Measurements from ENCODE around the gene CLCA4. TPM values are rescaled to one million over a fixed set of nuclear protein-coding genes. Genes with fewer than 3 reads are reported as not detected.

Gene CLCA4
- total and polyA plus RNA-seq, 4 donors: 0.03 TPM; not detected in 3

GRCh38 chr1:86616871-86617270 lies 70.0 kb downstream of the CLCA4 start:
- WGBS: 36% methylated on average over 1 of the region's 1 CpG
- Histone ChIP-seq H3K27me3 (ENCODE audit: control insufficient read depth in 4 of 4, insufficient read depth in 4 of 4, low read length in 3 of 4) (peaks cover 0 to 6% (median 0%) of the 10 kb centered on the region in 4 donors), H3K36me3 (ENCODE audit: control insufficient read depth in 4 of 4, insufficient read depth in 3 of 4, low read depth in 1 of 4, low read length in 3 of 4) (no peaks in the 10 kb centered on the region), H3K9ac (ENCODE audit: low read depth in 1 of 2, low read length in 2 of 2) (no peak overlapping the region), H3K4me3 (ENCODE audit: low read depth in 1 of 3, low read length in 3 of 3) (no peak overlapping the region), H3K9me3 (ENCODE audit: control insufficient read depth in 4 of 4, low read length in 3 of 4) (peaks cover 2 to 12% (median 7%) of the 10 kb centered on the region in 4 donors), H3K27ac (ENCODE audit: low read depth in 1 of 2, low read length in 2 of 2) (no peak overlapping the region), H3K4me1 (ENCODE audit: control insufficient read depth in 4 of 4, insufficient read depth in 4 of 4, low read length in 3 of 4) (no peaks in the 10 kb centered on the region)
- TF ChIP-seq CTCF (IDR thresholded peaks at IDR 0.05; ENCODE audit: low read depth, low read length, missing input control): no peak
- no peak for TF ChIP-seq RXRA (IDR thresholded peaks at IDR 0.05)
- no peak for TF ChIP-seq YY1 (IDR thresholded peaks at IDR 0.05)
- TF ChIP-seq RAD21 (IDR thresholded peaks at IDR 0.05): no peak
- DNase-seq (ENCODE audit: low spot score): no peak

- Histone ChIP-seq H3K27me3 (ENCODE audit: control insufficient read depth in 4 of 4, insufficient read depth in 4 of 4, low read length in 3 of 4) (peaks cover 0 to 6% (median 0%) of the 10 kb centered on the region in 4 donors), H3K9me3 (ENCODE audit: control insufficient read depth in 4 of 4, low read length in 3 of 4) (peaks cover 2 to 25% (median 9%) of the 10 kb centered on the region in 4 donors), H3K4me1 (ENCODE audit: control insufficient read depth in 4 of 4, insufficient read depth in 4 of 4, low read length in 3 of 4) (no peaks in the 10 kb centered on the region), H3K27ac (ENCODE audit: low read depth in 1 of 2, low read length in 2 of 2) (no peak overlapping the region), H3K36me3 (ENCODE audit: control insufficient read depth in 4 of 4, insufficient read depth in 3 of 4, low read depth in 1 of 4, low read length in 3 of 4) (no peaks in the 10 kb centered on the region), H3K9ac (ENCODE audit: low read depth in 1 of 2, low read length in 2 of 2) (no peak overlapping the region), H3K4me3 (ENCODE audit: low read depth in 1 of 3, low read length in 3 of 3) (no peak overlapping the region)
- DNase-seq (ENCODE audit: low spot score): no peak
- no peak for TF ChIP-seq GABPA (IDR thresholded peaks at IDR 0.05 in 1 of 2, conservative IDR thresholded peaks at IDR 0.05 in 1 of 2)
- no peak for TF ChIP-seq NR2F2 (IDR thresholded peaks at IDR 0.05)
- no peak for TF ChIP-seq SP1 (IDR thresholded peaks at IDR 0.05)
- TF ChIP-seq MAX (IDR thresholded peaks at IDR 0.05): no peak
- TF ChIP-seq RXRA (IDR thresholded peaks at IDR 0.05): no peak
- TF ChIP-seq ATF3 (IDR thresholded peaks at IDR 0.05): no peak
- TF ChIP-seq CTCF (IDR thresholded peaks at IDR 0.05; ENCODE audit: low read depth, low read length, missing input control): no peak
- TF ChIP-seq JUND (IDR thresholded peaks at IDR 0.05): no peak
- TF ChIP-seq RAD21 (IDR thresholded peaks at IDR 0.05): no peak
- TF ChIP-seq REST (IDR thresholded peaks at IDR 0.05): no peak
- TF ChIP-seq TAF1 (conservative IDR thresholded peaks at IDR 0.05): no peak
- TF ChIP-seq HNF4A (conservative IDR thresholded peaks at IDR 0.05): no peak
- no peak for TF ChIP-seq EGR1 (IDR thresholded peaks at IDR 0.05; ENCODE audit: low read depth in 2 of 2)
- no peak for TF ChIP-seq FOXA2 (IDR thresholded peaks at IDR 0.05)
- TF ChIP-seq YY1 (IDR thresholded peaks at IDR 0.05): no peak
- no peak for TF ChIP-seq ZBTB33 (IDR thresholded peaks at IDR 0.05)
- TF ChIP-seq FOXA1 (IDR thresholded peaks at IDR 0.05): no peak
- no peak for TF ChIP-seq HNF4G (IDR thresholded peaks at IDR 0.05)
These were observed 71.5 kb downstream of the CLCA4 start for GRCh38 chr1:86618358-86618757.
